ENCODE measurements around the gene CLDN6. TPM values are rescaled to one million over a fixed set of nuclear protein-coding genes. Genes with fewer than 3 reads are reported as not detected.

CLDN6 gene
- total and polyA plus RNA-seq, 9 of the 15 experiments (the other 6 are each of a cell fraction or from before 2014, with no cell fraction given), result 0.22 to 0.75 (median 0.38) TPM; not detected in 3

- no peak for DNase-seq (ENCODE audit: extremely low read depth in 1 of 4, low spot score in 3 of 4)
- 94% methylated on average over 15 of the region's 15 CpGs for WGBS (ENCODE audit: insufficient coverage, low coverage, missing lambda C conversion rate)
- H2AFZ ChIP-seq (ENCODE audit: low read depth, low read length), result no peak overlapping the region
- intact Hi-C loops (cut with micrococcal nuclease), result no loop called here
- no TSS peak for BruUV-seq (replicated peaks)
- no peak overlapping the region for H3K27ac ChIP-seq (ENCODE audit: extremely low read depth, low read depth, low read length)
- no peak overlapping the region for H3K4me3 ChIP-seq
- H4K20me1 ChIP-seq (replicated peaks; ENCODE audit: control insufficient read depth, insufficient read depth, low read length), result peaks cover 25% of the 10 kb centered on the region
- H3K9me1 ChIP-seq (ENCODE audit: control insufficient read depth, insufficient read depth, low read length), result peaks cover 3% of the 10 kb centered on the region
- peaks cover 84% of the 10 kb centered on the region; the same call in 2 of the 3 replicates for H3K36me3 ChIP-seq (ENCODE audit: control insufficient read depth, insufficient read depth, low read length)
- in situ Hi-C loops (cut with MboI), result no loop called here
- ChIA-PET CTCF (ENCODE audit: low intra/inter-chr PET ratio) (no interaction called here), POLR2A (interaction anchor here (0.6 to 1.8 kb wide), 6 partner anchors 9 to 170 kb away, joined by 3 to 8 read pairs (median 4); no protein-coding TSS in a partner anchor)
- peak overlapping the region in 1 of 2 experiments; percentile 81; a peak in 2 of 4 replicates for H3K9ac ChIP-seq (ENCODE audit: insufficient read depth in 1 of 2, low read depth in 2 of 2, low read length in 2 of 2)
- H3K79me2 ChIP-seq (ENCODE audit: control insufficient read depth, insufficient read depth, low read length), result peaks cover 51% of the 10 kb centered on the region
- ATAC-seq, result no peak
- H3K9me3 ChIP-seq (replicated peaks; ENCODE audit: control insufficient read depth, insufficient read depth, low read depth, low read length), result no peaks in the 10 kb centered on the region
- no peak overlapping the region for H3K4me2 ChIP-seq (ENCODE audit: insufficient read depth, low read length)
- H3K27me3 ChIP-seq (ENCODE audit: control insufficient read depth in 2 of 2, insufficient read depth in 2 of 2, low read length in 2 of 2), result no peaks in the 10 kb centered on the region
- no peak for FAIRE-seq
- H3K4me1 ChIP-seq (replicated peaks in 1 of 2; ENCODE audit: control insufficient read depth in 2 of 2, insufficient read depth in 2 of 2, low read length in 2 of 2), result peaks cover 9 to 92% of the 10 kb centered on the region in 2 experiments; a peak in 4 of 5 replicates
- TF ChIP-seq MLX (CRISPR knock-in tag; conservative IDR thresholded peaks at IDR 0.05) (no peak), U2AF2 (optimal IDR thresholded peaks at IDR 0.05; ENCODE audit: low read depth, low read length) (no peak), POLR2AphosphoS2 (IDR thresholded peaks at IDR 0.05; ENCODE audit: low read length) (peak; percentile 82; the same call in 1 of the 2 replicates), POLR2G (IDR thresholded peaks at IDR 0.05; ENCODE audit: low read depth, low read length) (peak; percentile 71), HCFC1 (IDR thresholded peaks at IDR 0.05; ENCODE audit: low read depth, low read length) (no peak), ZNF561 (CRISPR knock-in tag; conservative IDR thresholded peaks at IDR 0.05) (no peak), ARHGAP35 (IDR thresholded peaks at IDR 0.05; ENCODE audit: partially characterized antibody) (no peak), CSDE1 (IDR thresholded peaks at IDR 0.05) (no peak), ZNF239 (CRISPR knock-in tag; IDR thresholded peaks at IDR 0.05) (no peak), SIRT6 (IDR thresholded peaks at IDR 0.05; ENCODE audit: low read depth, low read length) (peak; percentile 78)
- TF ChIP-seq, protein P1, sequence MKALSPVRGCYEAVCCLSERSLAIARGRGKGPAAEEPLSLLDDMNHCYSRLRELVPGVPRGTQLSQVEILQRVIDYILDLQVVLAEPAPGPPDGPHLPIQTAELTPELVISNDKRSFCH (CRISPR knock-in tag; IDR thresholded peaks at IDR 0.05), result no peak
- TF ChIP-seq, protein P1 (tag; IDR thresholded peaks at IDR 0.05), result no peak
- TF ChIP-seq, protein P2, sequence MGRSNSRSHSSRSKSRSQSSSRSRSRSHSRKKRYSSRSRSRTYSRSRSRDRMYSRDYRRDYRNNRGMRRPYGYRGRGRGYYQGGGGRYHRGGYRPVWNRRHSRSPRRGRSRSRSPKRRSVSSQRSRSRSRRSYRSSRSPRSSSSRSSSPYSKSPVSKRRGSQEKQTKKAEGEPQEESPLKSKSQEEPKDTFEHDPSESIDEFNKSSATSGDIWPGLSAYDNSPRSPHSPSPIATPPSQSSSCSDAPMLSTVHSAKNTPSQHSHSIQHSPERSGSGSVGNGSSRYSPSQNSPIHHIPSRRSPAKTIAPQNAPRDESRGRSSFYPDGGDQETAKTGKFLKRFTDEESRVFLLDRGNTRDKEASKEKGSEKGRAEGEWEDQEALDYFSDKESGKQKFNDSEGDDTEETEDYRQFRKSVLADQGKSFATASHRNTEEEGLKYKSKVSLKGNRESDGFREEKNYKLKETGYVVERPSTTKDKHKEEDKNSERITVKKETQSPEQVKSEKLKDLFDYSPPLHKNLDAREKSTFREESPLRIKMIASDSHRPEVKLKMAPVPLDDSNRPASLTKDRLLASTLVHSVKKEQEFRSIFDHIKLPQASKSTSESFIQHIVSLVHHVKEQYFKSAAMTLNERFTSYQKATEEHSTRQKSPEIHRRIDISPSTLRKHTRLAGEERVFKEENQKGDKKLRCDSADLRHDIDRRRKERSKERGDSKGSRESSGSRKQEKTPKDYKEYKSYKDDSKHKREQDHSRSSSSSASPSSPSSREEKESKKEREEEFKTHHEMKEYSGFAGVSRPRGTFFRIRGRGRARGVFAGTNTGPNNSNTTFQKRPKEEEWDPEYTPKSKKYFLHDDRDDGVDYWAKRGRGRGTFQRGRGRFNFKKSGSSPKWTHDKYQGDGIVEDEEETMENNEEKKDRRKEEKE (IDR thresholded peaks at IDR 0.05; ENCODE audit: borderline replicate concordance in 1 of 2, control insufficient read depth in 1 of 2, low read depth in 2 of 2, low read length in 1 of 2), result no peak
- TF ChIP-seq, protein P3, sequence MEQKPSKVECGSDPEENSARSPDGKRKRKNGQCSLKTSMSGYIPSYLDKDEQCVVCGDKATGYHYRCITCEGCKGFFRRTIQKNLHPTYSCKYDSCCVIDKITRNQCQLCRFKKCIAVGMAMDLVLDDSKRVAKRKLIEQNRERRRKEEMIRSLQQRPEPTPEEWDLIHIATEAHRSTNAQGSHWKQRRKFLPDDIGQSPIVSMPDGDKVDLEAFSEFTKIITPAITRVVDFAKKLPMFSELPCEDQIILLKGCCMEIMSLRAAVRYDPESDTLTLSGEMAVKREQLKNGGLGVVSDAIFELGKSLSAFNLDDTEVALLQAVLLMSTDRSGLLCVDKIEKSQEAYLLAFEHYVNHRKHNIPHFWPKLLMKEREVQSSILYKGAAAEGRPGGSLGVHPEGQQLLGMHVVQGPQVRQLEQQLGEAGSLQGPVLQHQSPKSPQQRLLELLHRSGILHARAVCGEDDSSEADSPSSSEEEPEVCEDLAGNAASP (IDR thresholded peaks at IDR 0.05), result no peak
Measured at GRCh38 chr16:2974319-2975056, 43.5 kb downstream of the CLDN6 start.

Measured in K562 (cell line).